Panc1 (cell line): Measurements from ENCODE around the gene GPHN. TPM values are rescaled to one million over a fixed set of nuclear protein-coding genes. Genes with fewer than 3 reads are reported as not detected.

Experiments used
- ATAC-seq: fragments of 200-7000 bp; cut with Tn5 transposase; 2 replicates; pipeline ENCODE4 v1.9.1; 2020; ENCODE audit warnings: mild to moderate bottlenecking, moderate library complexity
- BruUV-seq: library from RNA; stranded (reverse); fragments of 400-500 nt; replicated peaks from 2 replicates; lab custom pipeline; 2021; lab: Mats Ljungman, UMichigan
- CTCF ChIA-PET: fragments of 300-600 bp; sonication (Branson Sonifier 250); formaldehyde crosslinking; loops from one replicate; lab custom pipeline; 2022; ENCODE audit warnings: antibody characterized with exemption; lab: Charles Lee
- POLR2A ChIA-PET: fragments of 300-600 bp; sonication (Branson Sonifier 250); formaldehyde crosslinking; loops from one replicate; lab custom pipeline; 2022; ENCODE audit warnings: antibody characterized with exemption; lab: Charles Lee
- DNase-seq: peaks from one replicate; pipeline ENCODE4 v3.0.0-alpha.2; 2010; ENCODE audit warnings: low read depth, low spot score
- H3K27ac ChIP-seq: 2 replicates; pipeline ENCODE4 v1.5.1; 2011; ENCODE audit warnings: mild to moderate bottlenecking, low read length, inconsistent platforms
- H3K27me3 ChIP-seq: fragments of 200-500 bp; sonication (Bioruptor generic); 2 replicates; pipeline ENCODE4 v1.6.0; 2014; ENCODE audit warnings: low read length, inconsistent platforms; ENCODE audit not compliant: control insufficient read depth, insufficient read depth
- H3K36me3 ChIP-seq: fragments of 200-500 bp; sonication (Bioruptor generic); 2 replicates; pipeline ENCODE4 v1.5.1; 2014; ENCODE audit warnings: inconsistent platforms, mild to moderate bottlenecking, low read length, moderate library complexity; ENCODE audit not compliant: control insufficient read depth, insufficient read depth
- H3K4me1 ChIP-seq: 2 replicates; pipeline ENCODE4 v1.5.1; 2011; ENCODE audit warnings: inconsistent platforms, mild to moderate bottlenecking, low read length, moderate library complexity; ENCODE audit not compliant: control insufficient read depth, insufficient read depth
- H3K4me3 ChIP-seq, 2 experiments: 2 replicates each; pipeline ENCODE4 v1.5.1; 2011 to 2012; ENCODE audit warnings: low read depth in 2 of 2, low read length in 2 of 2, mild to moderate bottlenecking in 2 of 2, inconsistent platforms in 1 of 2, moderate library complexity in 1 of 2
- H3K9me3 ChIP-seq: fragments of 200-500 bp; sonication (Bioruptor generic); 2 replicates; pipeline ENCODE4 v1.5.1; 2014; ENCODE audit warnings: low read depth, mild to moderate bottlenecking, inconsistent platforms, low read length, moderate library complexity; ENCODE audit not compliant: control insufficient read depth, insufficient read depth
- POLR2AphosphoS5 ChIP-seq: IDR thresholded peaks from 2 replicates; pipeline ENCODE4 v1.6.1; 2012; ENCODE audit warnings: mild to moderate bottlenecking, low read depth, low read length, moderate library complexity
- SIN3A ChIP-seq: IDR thresholded peaks from 2 replicates; pipeline ENCODE4 v1.6.1; 2012; ENCODE audit warnings: low read depth, mild to moderate bottlenecking, low read length, moderate library complexity, borderline replicate concordance; ENCODE audit not compliant: insufficient read depth
- TCF7L2 ChIP-seq: IDR thresholded peaks from 2 replicates; pipeline ENCODE4 v1.6.1; 2011; ENCODE audit warnings: mild to moderate bottlenecking, low read depth, low read length, inconsistent platforms
- in situ Hi-C: cut with HindIII; loops from 2 replicates; pipeline ENCODE4 v1.10.0; 2016; ENCODE audit warnings: low sequenced_read_pairs, low pct_unique_long_range_greater_than_20kb
- intact Hi-C: fragments of 100-400 bp; cut with micrococcal nuclease; formaldehyde crosslinking; loops from one replicate; pipeline ENCODE4 v1.10.0; 2022; ENCODE audit not compliant: unreplicated experiment
- total RNA-seq: library from RNA; stranded (reverse); gene quantifications from one replicate; pipeline ENCODE4 v1.2.1, GENCODE V29; 2021; ENCODE audit not compliant: unreplicated experiment
- TF ChIP-seq, protein P1 (sequence below): fragments of 450-650 bp; IDR thresholded peaks from 2 replicates; pipeline ENCODE4 v1.5.1; 2017; ENCODE audit warnings: mild to moderate bottlenecking
- TF ChIP-seq, protein P2 (sequence below), 2 experiments: IDR thresholded peaks; 2 replicates each; pipeline ENCODE4 v1.6.1; 2011 to 2012; ENCODE audit warnings: low read depth in 2 of 2, control low read depth in 1 of 2, low read length in 1 of 2, mild to moderate bottlenecking in 1 of 2, moderate library complexity in 1 of 2; ENCODE audit not compliant: insufficient read depth in 1 of 2

Gene GPHN
- total RNA-seq, 1 experiment from 2014 or later, result 26.6 TPM

DNA sequence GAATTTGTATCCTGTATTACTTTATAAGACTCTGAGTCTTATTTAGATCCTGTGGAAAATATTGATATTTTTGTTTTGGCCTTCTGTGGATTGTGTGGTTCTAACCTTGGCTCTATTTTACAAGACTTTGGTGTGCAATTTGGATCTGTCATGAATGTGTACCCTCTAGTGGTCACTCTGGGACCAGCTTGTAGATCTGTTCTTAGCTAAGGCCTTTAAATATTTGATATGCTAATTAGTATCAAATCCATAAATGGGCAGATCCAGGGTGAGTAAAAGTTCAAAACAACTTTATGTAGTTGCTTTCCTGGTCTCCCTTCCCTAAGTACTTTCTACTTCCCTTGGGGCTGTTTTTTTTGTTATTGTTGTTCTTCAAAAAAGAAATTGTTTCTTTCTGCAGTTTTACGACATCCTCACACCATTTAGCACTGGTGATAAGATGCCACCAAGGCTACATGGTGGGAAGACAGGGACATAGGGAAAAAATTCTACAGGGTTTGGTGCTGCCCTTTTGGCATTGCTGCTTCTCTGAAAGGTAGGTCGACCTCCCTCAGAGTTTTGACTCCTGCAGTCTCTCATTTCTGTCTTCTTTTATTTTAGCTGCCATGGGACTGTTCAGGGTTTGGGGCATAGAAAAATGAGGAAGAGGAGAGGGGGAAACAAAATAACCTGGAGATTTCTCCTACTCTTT, 238.5 kb downstream of the GPHN start:
- intact Hi-C loops, result no loop called here
- Histone ChIP-seq H3K4me3 (no peak overlapping the region), H3K27me3 (no peaks in the 10 kb centered on the region), H3K36me3 (no peaks in the 10 kb centered on the region; the same call in 1 of the 2 replicates), H3K27ac (no peak overlapping the region), H3K4me1 (no peaks in the 10 kb centered on the region), H3K9me3 (no peaks in the 10 kb centered on the region)
- in situ Hi-C loops, result no loop called here
- DNase-seq (peak; percentile 1), ATAC-seq (peak; percentile 62; the same call in 1 of the 2 replicates)
- ChIA-PET POLR2A (no interaction called here), CTCF (interaction anchor here (0.7 to 1.1 kb wide), 2 partner anchors 9 to 122 kb away, joined by 3 to 4 read pairs; no protein-coding TSS in a partner anchor)
- TF ChIP-seq, protein P1, sequence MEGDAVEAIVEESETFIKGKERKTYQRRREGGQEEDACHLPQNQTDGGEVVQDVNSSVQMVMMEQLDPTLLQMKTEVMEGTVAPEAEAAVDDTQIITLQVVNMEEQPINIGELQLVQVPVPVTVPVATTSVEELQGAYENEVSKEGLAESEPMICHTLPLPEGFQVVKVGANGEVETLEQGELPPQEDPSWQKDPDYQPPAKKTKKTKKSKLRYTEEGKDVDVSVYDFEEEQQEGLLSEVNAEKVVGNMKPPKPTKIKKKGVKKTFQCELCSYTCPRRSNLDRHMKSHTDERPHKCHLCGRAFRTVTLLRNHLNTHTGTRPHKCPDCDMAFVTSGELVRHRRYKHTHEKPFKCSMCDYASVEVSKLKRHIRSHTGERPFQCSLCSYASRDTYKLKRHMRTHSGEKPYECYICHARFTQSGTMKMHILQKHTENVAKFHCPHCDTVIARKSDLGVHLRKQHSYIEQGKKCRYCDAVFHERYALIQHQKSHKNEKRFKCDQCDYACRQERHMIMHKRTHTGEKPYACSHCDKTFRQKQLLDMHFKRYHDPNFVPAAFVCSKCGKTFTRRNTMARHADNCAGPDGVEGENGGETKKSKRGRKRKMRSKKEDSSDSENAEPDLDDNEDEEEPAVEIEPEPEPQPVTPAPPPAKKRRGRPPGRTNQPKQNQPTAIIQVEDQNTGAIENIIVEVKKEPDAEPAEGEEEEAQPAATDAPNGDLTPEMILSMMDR, result peak; percentile 65; the same call in 1 of the 2 replicates
- TF ChIP-seq, protein P2, sequence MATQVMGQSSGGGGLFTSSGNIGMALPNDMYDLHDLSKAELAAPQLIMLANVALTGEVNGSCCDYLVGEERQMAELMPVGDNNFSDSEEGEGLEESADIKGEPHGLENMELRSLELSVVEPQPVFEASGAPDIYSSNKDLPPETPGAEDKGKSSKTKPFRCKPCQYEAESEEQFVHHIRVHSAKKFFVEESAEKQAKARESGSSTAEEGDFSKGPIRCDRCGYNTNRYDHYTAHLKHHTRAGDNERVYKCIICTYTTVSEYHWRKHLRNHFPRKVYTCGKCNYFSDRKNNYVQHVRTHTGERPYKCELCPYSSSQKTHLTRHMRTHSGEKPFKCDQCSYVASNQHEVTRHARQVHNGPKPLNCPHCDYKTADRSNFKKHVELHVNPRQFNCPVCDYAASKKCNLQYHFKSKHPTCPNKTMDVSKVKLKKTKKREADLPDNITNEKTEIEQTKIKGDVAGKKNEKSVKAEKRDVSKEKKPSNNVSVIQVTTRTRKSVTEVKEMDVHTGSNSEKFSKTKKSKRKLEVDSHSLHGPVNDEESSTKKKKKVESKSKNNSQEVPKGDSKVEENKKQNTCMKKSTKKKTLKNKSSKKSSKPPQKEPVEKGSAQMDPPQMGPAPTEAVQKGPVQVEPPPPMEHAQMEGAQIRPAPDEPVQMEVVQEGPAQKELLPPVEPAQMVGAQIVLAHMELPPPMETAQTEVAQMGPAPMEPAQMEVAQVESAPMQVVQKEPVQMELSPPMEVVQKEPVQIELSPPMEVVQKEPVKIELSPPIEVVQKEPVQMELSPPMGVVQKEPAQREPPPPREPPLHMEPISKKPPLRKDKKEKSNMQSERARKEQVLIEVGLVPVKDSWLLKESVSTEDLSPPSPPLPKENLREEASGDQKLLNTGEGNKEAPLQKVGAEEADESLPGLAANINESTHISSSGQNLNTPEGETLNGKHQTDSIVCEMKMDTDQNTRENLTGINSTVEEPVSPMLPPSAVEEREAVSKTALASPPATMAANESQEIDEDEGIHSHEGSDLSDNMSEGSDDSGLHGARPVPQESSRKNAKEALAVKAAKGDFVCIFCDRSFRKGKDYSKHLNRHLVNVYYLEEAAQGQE (IDR thresholded peaks at IDR 0.05; ENCODE audit: insufficient read depth in 1 of 2, low read depth in 2 of 2, low read length in 1 of 2), result no peak
- BruUV-seq, result no TSS peak

DNA sequence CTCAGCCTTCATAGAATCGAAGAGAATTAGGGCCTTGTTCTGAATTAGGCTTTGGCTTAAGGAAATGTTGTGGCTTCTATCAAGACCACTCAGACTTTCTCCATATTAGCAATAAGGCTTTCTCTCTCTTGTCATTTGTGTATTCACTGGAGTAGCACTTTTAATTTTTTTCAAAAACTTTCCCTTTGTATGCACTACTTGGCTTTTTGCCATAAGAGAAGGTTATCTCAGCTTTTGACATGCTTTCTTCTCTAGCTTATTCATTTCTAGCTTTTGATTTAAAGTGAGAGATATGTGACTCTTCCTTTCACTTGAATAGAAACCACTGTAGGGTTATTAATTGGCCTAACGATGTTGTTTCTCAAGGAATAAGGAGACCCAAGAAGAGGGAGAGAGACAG, 244.2 kb downstream of the GPHN start:
- ATAC-seq, result no peak
- no TSS peak for BruUV-seq
- Histone ChIP-seq H3K9me3 (no peaks in the 10 kb centered on the region), H3K27ac (no peak overlapping the region), H3K27me3 (no peaks in the 10 kb centered on the region), H3K4me1 (no peaks in the 10 kb centered on the region), H3K36me3 (no peaks in the 10 kb centered on the region; the same call in 1 of the 2 replicates), H3K4me3 (no peak overlapping the region)
- ChIA-PET POLR2A (no interaction called here), CTCF (interaction anchor here (0.6 kb wide), 1 partner anchor 73 kb away, joined by 3 read pairs; no protein-coding TSS in a partner anchor)
- TF ChIP-seq SIN3A, result no peak
- TF ChIP-seq, protein P1, result no peak
- no peak for TF ChIP-seq TCF7L2
- TF ChIP-seq, protein P2 (IDR thresholded peaks at IDR 0.05; ENCODE audit: insufficient read depth in 1 of 2, low read depth in 2 of 2, low read length in 1 of 2), result no peak
- no peak for TF ChIP-seq POLR2AphosphoS5
- intact Hi-C loops (no loop called here), in situ Hi-C loops (no loop called here)
- no peak for DNase-seq
